Erythroblast (primary cell): ENCODE measurements around the gene SERGEF.

Source experiments
- GATA1 ChIP-seq: IDR thresholded peaks from 2 replicates; pipeline ENCODE4 v1.6.1; 2011; ENCODE audit warnings: low read depth, mild to moderate bottlenecking, control low read depth, low read length, moderate library complexity
- POLR2A ChIP-seq: IDR thresholded peaks from 2 replicates; pipeline ENCODE4 v1.6.1; 2011; ENCODE audit warnings: mild to moderate bottlenecking, low read length

GRCh38 chr11:17743808-17744119, 269.1 kb downstream of the SERGEF start:
- TF ChIP-seq POLR2A = no peak
- TF ChIP-seq GATA1 = no peak
